LNCAP (cell line): ENCODE measurements around the gene CMYA5.

ENCODE experiments used
- CTCF ChIP-seq: fragments of 450-650 bp; IDR thresholded peaks from 2 replicates; pipeline ENCODE4 v1.5.1; 2017; ENCODE audit warnings: mild to moderate bottlenecking

Gene CMYA5

GRCh38 chr5:79672392-79672791 is 17.2 kb upstream of the CMYA5 start:
- TF ChIP-seq CTCF: no peak

GRCh38 chr5:79684782-79685181 is 4.9 kb upstream of the CMYA5 start:
- TF ChIP-seq CTCF: no peak

GRCh38 chr5:79685627-79686026 is 4.0 kb upstream of the CMYA5 start:
- TF ChIP-seq CTCF: no peak

DNA sequence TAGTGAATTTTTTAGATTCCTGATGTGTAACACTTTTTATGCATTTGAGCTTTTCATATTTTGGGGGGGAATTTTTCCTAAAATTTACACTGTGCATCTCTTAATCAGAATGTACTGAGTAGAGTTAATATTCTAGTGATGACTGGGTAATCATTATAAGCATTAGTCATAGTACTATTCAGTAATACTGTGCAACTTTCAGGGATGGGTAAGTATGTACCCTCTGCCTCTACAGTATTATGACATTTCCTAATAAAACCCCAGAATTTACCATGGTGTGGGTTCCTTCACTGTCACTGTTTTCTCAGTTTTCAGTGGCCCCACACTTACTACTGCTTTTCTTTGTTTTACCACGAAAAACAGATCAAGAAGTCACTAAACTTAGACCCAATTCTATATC is 2.8 kb upstream of the CMYA5 start:
- TF ChIP-seq CTCF: no peak

GRCh38 chr5:79687889-79688288 is 1.7 kb upstream of the CMYA5 start:
- TF ChIP-seq CTCF: no peak

DNA sequence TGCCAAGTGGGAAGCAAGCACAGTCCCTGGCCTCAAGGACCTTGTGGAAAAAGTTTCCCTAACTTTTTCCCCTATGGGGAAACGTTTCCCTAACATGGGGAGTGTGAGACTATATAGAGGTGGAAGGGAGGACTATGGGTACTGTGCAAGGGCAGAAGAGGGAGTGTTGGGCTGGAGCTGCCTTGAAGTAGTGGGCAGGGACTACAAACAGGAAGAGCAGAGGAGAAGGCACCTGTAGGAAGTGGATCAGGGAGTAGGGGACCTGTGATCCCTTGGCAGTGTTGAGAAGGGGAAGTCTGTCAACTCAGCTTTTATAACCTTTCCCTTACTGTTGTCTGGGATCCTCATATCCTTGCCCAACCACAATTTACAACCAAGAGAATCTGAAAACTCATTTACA is 1.4 kb downstream of the CMYA5 start:
- no peak for TF ChIP-seq CTCF

GRCh38 chr5:79692596-79692995 is 3.0 kb downstream of the CMYA5 start:
- TF ChIP-seq CTCF: no peak

DNA sequence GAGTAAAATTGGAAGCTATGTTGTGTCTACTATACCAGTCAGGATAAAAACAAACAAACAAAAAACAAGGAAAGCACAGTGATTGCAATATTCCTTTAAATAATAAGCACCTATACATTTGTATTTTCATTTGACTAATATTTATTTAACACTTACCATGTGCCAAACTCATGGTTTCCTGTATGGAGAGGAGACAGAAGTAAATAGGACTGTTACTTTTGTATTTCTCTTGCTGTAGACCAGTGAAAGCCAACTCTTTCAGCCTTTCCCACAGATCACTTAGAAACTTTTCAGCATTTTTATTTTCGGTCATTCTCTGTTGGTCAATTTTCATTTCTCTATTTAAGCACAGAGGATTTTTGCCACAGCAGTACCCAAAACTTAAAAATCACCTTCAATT is 4.5 kb downstream of the CMYA5 start:
- TF ChIP-seq CTCF: no peak
